Astrocyte (in vitro differentiated cells and primary cell): ENCODE measurements around the gene UCHL1. TPM values are rescaled to one million over a fixed set of nuclear protein-coding genes. Genes with fewer than 3 reads are reported as not detected.

Source experiments
- DNase-seq: peaks from one replicate; pipeline ENCODE4 v3.0.0-alpha.2; 2010; ENCODE audit warnings: low read depth
- FAIRE-seq: peaks from 2 replicates; lab custom pipeline; 2011; peaks lifted over from hg19 to GRCh38; lab: Jason Lieb, UNC
- H2AFZ ChIP-seq: 2 replicates; pipeline ENCODE4 v1.6.0; 2012; ENCODE audit warnings: low read depth, low read length, inconsistent platforms
- H3K27ac ChIP-seq: 2 replicates; pipeline ENCODE4 v1.5.1; 2011; ENCODE audit warnings: low read depth, low read length, inconsistent platforms
- H3K27me3 ChIP-seq: 2 replicates; pipeline ENCODE4 v1.6.0; 2011; ENCODE audit warnings: low read length, inconsistent platforms; ENCODE audit not compliant: insufficient read depth
- H3K36me3 ChIP-seq: 2 replicates; pipeline ENCODE4 v1.5.1; 2011; ENCODE audit warnings: low read length, inconsistent platforms; ENCODE audit not compliant: insufficient read depth
- H3K4me1 ChIP-seq: 2 replicates; pipeline ENCODE4 v1.5.1; 2011; ENCODE audit warnings: low read length, inconsistent platforms; ENCODE audit not compliant: insufficient read depth
- H3K4me2 ChIP-seq: 2 replicates; pipeline ENCODE4 v1.6.0; 2012; ENCODE audit warnings: low read length, inconsistent platforms
- H3K4me3 ChIP-seq: 2 replicates; pipeline ENCODE4 v1.5.1; 2011; ENCODE audit warnings: low read depth, mild to moderate bottlenecking, low read length, inconsistent platforms; ENCODE audit not compliant: insufficient read depth
- H3K79me2 ChIP-seq: 2 replicates; pipeline ENCODE4 v1.6.0; 2012; ENCODE audit warnings: mild to moderate bottlenecking, low read length, inconsistent platforms; ENCODE audit not compliant: insufficient read depth
- H3K9ac ChIP-seq: 2 replicates; pipeline ENCODE4 v1.6.0; 2012; ENCODE audit warnings: mild to moderate bottlenecking, low read length, inconsistent platforms
- H3K9me3 ChIP-seq: 2 replicates; pipeline ENCODE4 v1.5.1; 2012; ENCODE audit warnings: low read depth, mild to moderate bottlenecking, low read length, inconsistent platforms; ENCODE audit not compliant: insufficient read depth
- H4K20me1 ChIP-seq: 2 replicates; pipeline ENCODE4 v1.6.0; 2012; ENCODE audit warnings: low read length, inconsistent platforms; ENCODE audit not compliant: insufficient read depth
- H3K27ac Mint-ChIP-seq: one replicate; pipeline ENCODE4 v1.8.0; 2021; ENCODE audit warnings: mild to moderate bottlenecking, mixed read lengths; ENCODE audit not compliant: unreplicated experiment
- H3K27me3 Mint-ChIP-seq: one replicate; pipeline ENCODE4 v1.8.0; 2021; ENCODE audit warnings: low read depth, mixed read lengths; ENCODE audit not compliant: unreplicated experiment
- H3K36me3 Mint-ChIP-seq: one replicate; pipeline ENCODE4 v1.8.0; 2021; ENCODE audit warnings: low read depth, mixed read lengths; ENCODE audit not compliant: unreplicated experiment
- H3K4me1 Mint-ChIP-seq: one replicate; pipeline ENCODE4 v1.8.0; 2021; ENCODE audit warnings: low read depth, mixed read lengths; ENCODE audit not compliant: unreplicated experiment
- H3K4me3 Mint-ChIP-seq: one replicate; pipeline ENCODE4 v1.8.0; 2021; ENCODE audit warnings: mild to moderate bottlenecking, moderate library complexity, mixed read lengths; ENCODE audit not compliant: unreplicated experiment
- H3K9me3 Mint-ChIP-seq: one replicate; pipeline ENCODE4 v1.8.0; 2021; ENCODE audit warnings: mild to moderate bottlenecking, mixed read lengths; ENCODE audit not compliant: unreplicated experiment
- CTCF ChIP-seq: IDR thresholded peaks from 2 replicates; pipeline ENCODE4 v1.5.1; 2011; ENCODE audit warnings: low read depth, mild to moderate bottlenecking, inconsistent platforms, low read length, moderate library complexity; ENCODE audit not compliant: insufficient read depth
- EZH2 ChIP-seq: IDR thresholded peaks from 2 replicates; pipeline ENCODE4 v1.6.1; 2012; ENCODE audit warnings: mild to moderate bottlenecking, low read length, inconsistent platforms; ENCODE audit not compliant: insufficient read depth
- total RNA-seq: library from RNA; stranded (reverse); gene quantifications from 2 replicates; pipeline ENCODE4 v1.2.1, GENCODE V29; 2021

The UCHL1 gene
- total RNA-seq, 1 donor from 2014 or later, result 1,154 TPM

GRCh38 chr4:41217020-41217333 is 39.8 kb upstream of the UCHL1 start:
- Mint-ChIP-seq H3K4me1 (peaks cover 21% of the 10 kb centered on the region), H3K36me3 (no peaks in the 10 kb centered on the region)
- H3K9ac ChIP-seq, result peak overlapping the region; percentile 86

GRCh38 chr4:41217374-41217773 is 39.4 kb upstream of the UCHL1 start:
- peak overlapping the region; percentile 88 for H3K4me2 ChIP-seq
- FAIRE-seq (no peak), DNase-seq (no peak)
- Mint-ChIP-seq H3K9me3 (no peaks in the 10 kb centered on the region), H3K27ac (peak overlapping the region; percentile 89), H3K27me3 (no peaks in the 10 kb centered on the region), H3K4me3 (peak overlapping the region; percentile 77), H3K36me3 (no peaks in the 10 kb centered on the region), H3K4me1 (peaks cover 21% of the 10 kb centered on the region)
- H3K9ac ChIP-seq, result peak overlapping the region; percentile 86
- TF ChIP-seq EZH2 (no peak), CTCF (no peak)
- H3K9me3 ChIP-seq, result no peaks in the 10 kb centered on the region
- H3K36me3 ChIP-seq, result no peaks in the 10 kb centered on the region
- H3K79me2 ChIP-seq, result peaks cover 19% of the 10 kb centered on the region
- H3K4me3 ChIP-seq, result no peak overlapping the region
- H4K20me1 ChIP-seq, result peaks cover 9% of the 10 kb centered on the region
- H3K27me3 ChIP-seq, result no peaks in the 10 kb centered on the region
- H3K4me1 ChIP-seq, result peaks cover 8% of the 10 kb centered on the region
- H2AFZ ChIP-seq, result no peak overlapping the region
- no peak overlapping the region for H3K27ac ChIP-seq

More at GRCh38 chr4:41217020-41217333, 39.8 kb upstream of the UCHL1 start:
- Mint-ChIP-seq H3K4me3 (peak overlapping the region; percentile 77), H3K27me3 (no peaks in the 10 kb centered on the region), H3K9me3 (no peaks in the 10 kb centered on the region), H3K27ac (peak overlapping the region; percentile 89)
- Histone ChIP-seq H3K36me3 (no peaks in the 10 kb centered on the region), H3K9me3 (no peaks in the 10 kb centered on the region), H3K27ac (peak overlapping the region; percentile 78), H3K27me3 (no peaks in the 10 kb centered on the region), H3K4me2 (peak overlapping the region; percentile 88), H3K4me3 (peak overlapping the region; percentile 67), H3K79me2 (peaks cover 23% of the 10 kb centered on the region), H4K20me1 (peaks cover 13% of the 10 kb centered on the region), H2AFZ (peak overlapping the region; percentile 85), H3K4me1 (peaks cover 8% of the 10 kb centered on the region)
- no peak for DNase-seq
- no peak for TF ChIP-seq CTCF
- TF ChIP-seq EZH2, result no peak
- FAIRE-seq, result no peak

GRCh38 chr4:41218703-41219102 is 38.0 kb upstream of the UCHL1 start:
- no peaks in the 10 kb centered on the region for H3K27me3 Mint-ChIP-seq
- Histone ChIP-seq H3K27ac (no peak overlapping the region), H3K79me2 (peaks cover 6% of the 10 kb centered on the region), H3K9ac (no peak overlapping the region), H3K9me3 (no peaks in the 10 kb centered on the region), H3K36me3 (no peaks in the 10 kb centered on the region), H3K4me1 (peaks cover 8% of the 10 kb centered on the region), H3K4me3 (no peak overlapping the region), H2AFZ (no peak overlapping the region), H3K4me2 (no peak overlapping the region), H4K20me1 (no peaks in the 10 kb centered on the region), H3K27me3 (no peaks in the 10 kb centered on the region)
- DNase-seq (no peak), FAIRE-seq (no peak)
- H3K36me3 Mint-ChIP-seq, result no peaks in the 10 kb centered on the region
- H3K9me3 Mint-ChIP-seq, result no peaks in the 10 kb centered on the region
- TF ChIP-seq EZH2 (no peak), CTCF (no peak)
- H3K4me3 Mint-ChIP-seq, result no peak overlapping the region
- H3K27ac Mint-ChIP-seq, result no peak overlapping the region
- peaks cover 21% of the 10 kb centered on the region for H3K4me1 Mint-ChIP-seq
